Ammon's horn (tissue), 1 donor: ENCODE data around the gene TMEM131.

Experiments
- DNase-seq: peaks from one replicate; pipeline ENCODE4 v3.0.0-alpha.2; 2016; ENCODE audit warnings: low spot score

Gene TMEM131

GRCh38 chr2:97707362-97708047 lies 288.2 kb downstream of the TMEM131 start:
- DNase-seq = no peak

DNA sequence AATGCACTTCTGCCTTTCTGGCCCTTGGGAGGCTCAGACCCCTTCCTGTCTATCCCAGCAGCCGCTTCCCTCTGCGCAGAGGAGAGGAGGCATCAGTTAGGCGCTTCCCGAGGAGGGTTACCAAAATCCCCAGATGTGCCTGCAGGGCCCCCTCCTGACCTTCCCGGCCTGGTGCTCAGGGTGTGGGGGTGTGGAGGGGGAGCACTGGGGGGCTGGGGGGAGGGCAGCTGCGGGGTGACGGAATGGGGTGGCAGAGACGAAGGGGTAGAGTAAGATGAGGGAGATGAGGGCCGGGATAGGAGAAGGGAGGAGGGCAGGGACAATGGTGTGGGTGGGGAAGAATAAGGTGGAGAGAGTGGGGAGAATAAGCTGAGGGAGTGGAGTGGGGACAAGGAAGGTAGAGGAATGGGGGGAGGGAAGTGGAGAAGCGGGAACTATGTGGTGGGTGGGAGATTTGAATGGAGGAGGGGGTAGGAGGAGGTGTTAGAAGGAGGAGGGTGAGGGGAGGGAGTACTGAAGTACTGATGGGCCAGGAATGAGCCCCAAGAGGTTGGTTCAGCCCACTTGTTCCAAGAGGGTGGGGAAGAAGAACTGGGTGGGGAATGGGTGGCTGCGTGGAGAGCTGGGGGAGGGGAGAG lies 288.9 kb downstream of the TMEM131 start:
- no peak for DNase-seq
